Measurements from ENCODE around the gene IKZF4. TPM values are rescaled to one million over a fixed set of nuclear protein-coding genes. Genes with fewer than 3 reads are reported as not detected.
"Not testable (repeated sequence)": the region's sequence is repeated elsewhere in the genome, so short reads cannot be mapped to it uniquely, and the experiment has no call there.

IKZF4 gene
- total and polyA plus RNA-seq, 2 experiments from 2014 or later = 4.6 to 9.0 TPM

- TF ChIP-seq CTCF (conservative IDR thresholded peaks at IDR 0.05; ENCODE audit: low read depth in 2 of 2) = no peak
- no peak for TF ChIP-seq ETS1 (IDR thresholded peaks at IDR 0.05)
Measured at GRCh38 chr12:56001487-56002100, 19.2 kb upstream of the IKZF4 start (continued).

- not testable (repeated sequence) for ATAC-seq; H3K4me1 Mint-ChIP-seq; H3K4me2 ChIP-seq; H4K20me1 ChIP-seq (replicated peaks; ENCODE audit: insufficient read depth); DNase-seq (ENCODE audit: low spot score); H3K9me2 ChIP-seq (ENCODE audit: insufficient read depth); H3K9me3 Mint-ChIP-seq; H3K4me1 ChIP-seq (ENCODE audit: insufficient read depth); H3K36me3 ChIP-seq (ENCODE audit: insufficient read depth); H3K27ac ChIP-seq (ENCODE audit: low read depth); H3K4me3 ChIP-seq; H3K27ac Mint-ChIP-seq; H3K79me2 ChIP-seq (replicated peaks; ENCODE audit: insufficient read depth); H3K4me3 Mint-ChIP-seq; H3K27me3 ChIP-seq (ENCODE audit: insufficient read depth); H2AFZ ChIP-seq
- Mint-ChIP-seq H3K27me3 (ENCODE audit: insufficient read depth, low read depth, poor library complexity) (peaks cover 13% of the 10 kb centered on the region), H3K36me3 (ENCODE audit: low read depth) (peaks cover 44% of the 10 kb centered on the region)
- 0 out of 2 replicates have a peak, but pooled peaks cover 12% of the 10 kb centered on the region for H3F3A ChIP-seq (replicated peaks; ENCODE audit: low read depth)
Measured at GRCh38 chr12:56003376-56003775, 17.5 kb upstream of the IKZF4 start.

GRCh38 chr12:56004211-56004610, 16.6 kb upstream of the IKZF4 start:
- Histone ChIP-seq H2AFZ (no peak overlapping the region), H3F3A (replicated peaks; ENCODE audit: low read depth) (0 out of 2 replicates have a peak, but pooled peaks cover 12% of the 10 kb centered on the region), H4K20me1 (replicated peaks; ENCODE audit: insufficient read depth) (no peaks in the 10 kb centered on the region), H3K9me2 (ENCODE audit: insufficient read depth) (no peaks in the 10 kb centered on the region), H3K79me2 (replicated peaks; ENCODE audit: insufficient read depth) (no peaks in the 10 kb centered on the region), H3K36me3 (ENCODE audit: insufficient read depth) (no peaks in the 10 kb centered on the region), H3K4me2 (no peak overlapping the region), H3K4me1 (ENCODE audit: insufficient read depth) (peaks cover 5% of the 10 kb centered on the region), H3K4me3 (no peak overlapping the region), H3K27me3 (ENCODE audit: insufficient read depth) (no peaks in the 10 kb centered on the region), H3K27ac (ENCODE audit: low read depth) (no peak overlapping the region)
- H3K36me3 Mint-ChIP-seq (ENCODE audit: low read depth) = peaks cover 39% of the 10 kb centered on the region
- DNase-seq (ENCODE audit: low spot score) = no peak
- H3K4me3 Mint-ChIP-seq = no peak overlapping the region; the same call in 2 of the 3 replicates
- ATAC-seq = no peak
- peaks cover 15% of the 10 kb centered on the region for H3K27me3 Mint-ChIP-seq (ENCODE audit: insufficient read depth, low read depth, poor library complexity)
- H3K27ac Mint-ChIP-seq = no peak overlapping the region
- H3K9me3 Mint-ChIP-seq = no peaks in the 10 kb centered on the region
- H3K4me1 Mint-ChIP-seq = peaks cover 4% of the 10 kb centered on the region; the same call in 2 of the 3 replicates
- no peak for TF ChIP-seq ETS1 (IDR thresholded peaks at IDR 0.05)
- no peak for TF ChIP-seq ZNF462 (CRISPR knock-in tag; IDR thresholded peaks at IDR 0.05)
- TF ChIP-seq ZNF114 (CRISPR knock-in tag; IDR thresholded peaks at IDR 0.05) = no peak
- TF ChIP-seq NANOG (IDR thresholded peaks at IDR 0.05; ENCODE audit: borderline replicate concordance) = no peak
- TF ChIP-seq ZNF331 (CRISPR knock-in tag; IDR thresholded peaks at IDR 0.05; ENCODE audit: low read depth) = no peak
